A549 (cell line): ENCODE data around the gene MCTP1. TPM values are rescaled to one million over a fixed set of nuclear protein-coding genes. Genes with fewer than 3 reads are reported as not detected.

Experiments used
- ATAC-seq, 2 experiments: fragments of 200-7000 bp in 1 of 2; fragments of >200 bp in 1 of 2; cut with Nextera tagmentation in 1 of 2; cut with Tn5 transposase in 1 of 2; 3 replicates each; pipeline versions ENCODE4 v1.8.0 to v1.9.1; 2018 to 2020; ENCODE audit warnings: mild to moderate bottlenecking in 1 of 2, moderate library complexity in 1 of 2
- CTCF ChIA-PET: fragments of 300-600 bp; sonication (Branson Sonifier 250); formaldehyde crosslinking; extraction: SDS; loops from one replicate; lab custom pipeline; 2021; ENCODE audit warnings: antibody characterized with exemption, inconsistent platforms; lab: Yijun Ruan, JAX
- POLR2A ChIA-PET: fragments of 350-600 bp; formaldehyde crosslinking; extraction: SDS; loops from one replicate; lab custom pipeline; 2021; ENCODE audit warnings: antibody characterized with exemption, inconsistent platforms; lab: Yijun Ruan, JAX
- DNase-seq, 2 experiments: peaks; one replicate each; pipeline versions ENCODE4 v3.0.0 to v3.0.0-alpha.2; 2011 to 2016; ENCODE audit warnings: low read depth in 1 of 2, low spot score in 1 of 2
- FAIRE-seq: peaks from 2 replicates; lab custom pipeline; 2011; peaks lifted over from hg19 to GRCh38; lab: Jason Lieb, UNC
- H3K27ac ChIP-seq, 2 experiments: fragments of >200 bp; sonication (Bioruptor Twin); formaldehyde crosslinking; 3 replicates each; pipeline ENCODE4 v1.5.1; 2016 to 2017
- H3K4me1 ChIP-seq: fragments of >200 bp; sonication (Bioruptor Twin); formaldehyde crosslinking; 3 replicates; pipeline ENCODE4 v1.6.1; 2016
- H3K4me2 ChIP-seq: fragments of >200 bp; sonication (Bioruptor Twin); formaldehyde crosslinking; 3 replicates; pipeline ENCODE4 v1.6.1; 2016
- H3K4me3 ChIP-seq: fragments of >200 bp; sonication (Bioruptor Twin); formaldehyde crosslinking; 3 replicates; pipeline ENCODE4 v1.5.1; 2016
- H3K9me3 ChIP-seq: fragments of >200 bp; sonication (Bioruptor Twin); formaldehyde crosslinking; 3 replicates; pipeline ENCODE4 v1.6.1; 2016
- CBX8 ChIP-seq: fragments of 200-600 bp; sonication (generic); IDR thresholded peaks from 2 replicates; pipeline ENCODE4 v1.6.1; 2016
- CHD4 ChIP-seq: fragments of 200-600 bp; sonication (generic); IDR thresholded peaks from 2 replicates; pipeline ENCODE4 v1.6.1; 2016; ENCODE audit warnings: antibody characterized with exemption, mild to moderate bottlenecking, borderline replicate concordance
- FOSB ChIP-seq: fragments of 250-450 bp; sonication (Bioruptor Pico); IDR thresholded peaks from 2 replicates; pipeline ENCODE4 v1.5.0; 2020; ENCODE audit warnings: mild to moderate bottlenecking, moderate library complexity
- FOSL2 ChIP-seq, 2 experiments: fragments of 450-650 bp in 1 of 2; fragments of >200 bp in 1 of 2; sonication (Bioruptor Twin) in 1 of 2; formaldehyde crosslinking; IDR thresholded peaks; 2 replicates each; pipeline versions ENCODE4 v1.5.0 to v1.6.1; 2016 to 2020; ENCODE audit warnings: mild to moderate bottlenecking in 1 of 2, moderate library complexity in 1 of 2
- HOXB5 ChIP-seq: fragments of 250-450 bp; sonication (Bioruptor Pico); IDR thresholded peaks from 2 replicates; pipeline ENCODE4 v1.5.0; 2020; ENCODE audit warnings: mild to moderate bottlenecking, moderate library complexity
- MAZ ChIP-seq: fragments of 150-350 bp; IDR thresholded peaks from 2 replicates; pipeline ENCODE4 v1.6.1; 2014; ENCODE audit warnings: antibody characterized with exemption, low read depth, low read length, borderline replicate concordance
- NPAS2 ChIP-seq: fragments of 250-450 bp; sonication (Bioruptor Pico); IDR thresholded peaks from 2 replicates; pipeline ENCODE4 v1.8.0; 2022; ENCODE audit warnings: mild to moderate bottlenecking, moderate library complexity, borderline replicate concordance
- POLR2A ChIP-seq: IDR thresholded peaks from 2 replicates; pipeline ENCODE4 v1.6.1; 2012; ENCODE audit warnings: mild to moderate bottlenecking, low read length
- POLR2AphosphoS2 ChIP-seq: conservative IDR thresholded peaks from 2 replicates; pipeline ENCODE4 v1.6.1; 2012; ENCODE audit warnings: low read length, improper control_type of control experiment, inconsistent platforms
- RAD21 ChIP-seq, 2 experiments: fragments of >200 bp in 1 of 2; sonication (Bioruptor Twin) in 1 of 2; formaldehyde crosslinking in 1 of 2; IDR thresholded peaks in 1 of 2; conservative IDR thresholded peaks in 1 of 2; 2 replicates in 1 of 2; 3 replicates in 1 of 2; pipeline ENCODE4 v1.6.1; 2012 to 2018; ENCODE audit warnings: inconsistent platforms in 1 of 2
- RNF2 ChIP-seq: fragments of 200-600 bp; sonication (generic); IDR thresholded peaks from 2 replicates; pipeline ENCODE4 v1.6.1; 2016; ENCODE audit warnings: low read depth, mild to moderate bottlenecking, antibody characterized with exemption, moderate library complexity, borderline replicate concordance
- TFCP2L1 ChIP-seq: fragments of 250-450 bp; sonication (Bioruptor Pico); IDR thresholded peaks from 2 replicates; pipeline ENCODE4 v1.5.0; 2021; ENCODE audit warnings: mild to moderate bottlenecking
- ZFP36 ChIP-seq: fragments of 450-650 bp; IDR thresholded peaks from 2 replicates; pipeline ENCODE4 v1.6.1; 2014; ENCODE audit warnings: borderline replicate concordance; ENCODE audit not compliant: partially characterized antibody
- WGBS: methylation state at CpG from one replicate; pipeline ENCODE4 v1.1.6; 2017; ENCODE audit errors: missing lambda C conversion rate; 5-methylcytosine and 5-hydroxymethylcytosine counted together
- polyA plus RNA-seq, 4 experiments: library from polyadenylated mRNA; depleted of rRNA in 3 of 4; stranded (reverse); fragments of >200 nt; fragmentation: RNase III in 1 of 4; extraction: RNeasy Plus Mini Kit Qiagen cat#74134 plus additional on column Dnase treatment in 1 of 4; gene quantifications; 2 replicates in 3 of 4; 3 replicates in 1 of 4; pipeline ENCODE4 v1.2.3, GENCODE V29; 2011 to 2017
- TF ChIP-seq, protein P1 (sequence below): fragments of 150-350 bp; IDR thresholded peaks from 2 replicates; pipeline ENCODE4 v1.6.1; 2014; ENCODE audit warnings: low read depth, mild to moderate bottlenecking, low read length
- TF ChIP-seq, protein P2 (sequence below): fragments of >200 bp; sonication (Bioruptor Twin); formaldehyde crosslinking; IDR thresholded peaks from 3 replicates; pipeline ENCODE4 v1.6.1; 2016
- TF ChIP-seq, protein P3 (sequence below): fragments of 200-600 bp; sonication (generic); IDR thresholded peaks from 2 replicates; pipeline ENCODE4 v1.6.1; 2016; ENCODE audit warnings: antibody characterized with exemption, mild to moderate bottlenecking, moderate library complexity
- TF ChIP-seq, protein P4 (sequence below): fragments of 250-450 bp; sonication (Bioruptor Pico); IDR thresholded peaks from 2 replicates; pipeline ENCODE4 v1.5.0; 2020; ENCODE audit warnings: low read depth, mild to moderate bottlenecking, moderate library complexity

The MCTP1 gene
- polyA plus RNA-seq, 2 of the 4 experiments (the other 2 are of a cell fraction) = 5.4 to 6.9 TPM

DNA sequence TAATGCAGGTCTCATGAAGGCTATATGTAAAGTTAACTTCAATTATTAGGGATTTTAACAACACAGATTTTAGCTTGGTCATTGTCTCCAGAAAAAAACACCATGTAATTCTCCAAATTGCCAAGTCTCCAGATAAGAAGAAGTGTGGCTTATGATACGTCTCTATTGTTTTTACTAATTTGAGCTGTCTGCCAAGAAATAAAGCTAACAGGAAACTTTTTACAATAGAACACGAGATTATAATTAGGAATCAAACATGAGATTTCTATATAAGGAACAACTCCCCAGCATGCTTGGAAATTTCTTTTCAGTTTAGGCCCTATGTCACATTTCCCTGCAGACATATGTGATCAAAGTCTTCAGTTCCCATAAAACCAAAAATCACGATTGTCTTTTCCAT is 142.7 kb downstream of the MCTP1 start:
- no peak for ATAC-seq
- H3K4me2 ChIP-seq = no peak overlapping the region
- TF ChIP-seq POLR2A (no peak), NPAS2 (CRISPR knock-in tag) (no peak), ZFP36 (no peak), RNF2 (no peak), CBX8 (no peak), FOSL2 (IDR thresholded peaks at IDR 0.05) (no peak), FOSL2 (CRISPR knock-in tag; IDR thresholded peaks at IDR 0.05) (no peak)
- TF ChIP-seq, protein P1, sequence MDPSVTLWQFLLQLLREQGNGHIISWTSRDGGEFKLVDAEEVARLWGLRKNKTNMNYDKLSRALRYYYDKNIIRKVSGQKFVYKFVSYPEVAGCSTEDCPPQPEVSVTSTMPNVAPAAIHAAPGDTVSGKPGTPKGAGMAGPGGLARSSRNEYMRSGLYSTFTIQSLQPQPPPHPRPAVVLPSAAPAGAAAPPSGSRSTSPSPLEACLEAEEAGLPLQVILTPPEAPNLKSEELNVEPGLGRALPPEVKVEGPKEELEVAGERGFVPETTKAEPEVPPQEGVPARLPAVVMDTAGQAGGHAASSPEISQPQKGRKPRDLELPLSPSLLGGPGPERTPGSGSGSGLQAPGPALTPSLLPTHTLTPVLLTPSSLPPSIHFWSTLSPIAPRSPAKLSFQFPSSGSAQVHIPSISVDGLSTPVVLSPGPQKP = no peak
- TF ChIP-seq, protein P2, sequence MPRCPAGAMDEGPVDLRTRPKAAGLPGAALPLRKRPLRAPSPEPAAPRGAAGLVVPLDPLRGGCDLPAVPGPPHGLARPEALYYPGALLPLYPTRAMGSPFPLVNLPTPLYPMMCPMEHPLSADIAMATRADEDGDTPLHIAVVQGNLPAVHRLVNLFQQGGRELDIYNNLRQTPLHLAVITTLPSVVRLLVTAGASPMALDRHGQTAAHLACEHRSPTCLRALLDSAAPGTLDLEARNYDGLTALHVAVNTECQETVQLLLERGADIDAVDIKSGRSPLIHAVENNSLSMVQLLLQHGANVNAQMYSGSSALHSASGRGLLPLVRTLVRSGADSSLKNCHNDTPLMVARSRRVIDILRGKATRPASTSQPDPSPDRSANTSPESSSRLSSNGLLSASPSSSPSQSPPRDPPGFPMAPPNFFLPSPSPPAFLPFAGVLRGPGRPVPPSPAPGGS = no peak
- TF ChIP-seq, protein P3, sequence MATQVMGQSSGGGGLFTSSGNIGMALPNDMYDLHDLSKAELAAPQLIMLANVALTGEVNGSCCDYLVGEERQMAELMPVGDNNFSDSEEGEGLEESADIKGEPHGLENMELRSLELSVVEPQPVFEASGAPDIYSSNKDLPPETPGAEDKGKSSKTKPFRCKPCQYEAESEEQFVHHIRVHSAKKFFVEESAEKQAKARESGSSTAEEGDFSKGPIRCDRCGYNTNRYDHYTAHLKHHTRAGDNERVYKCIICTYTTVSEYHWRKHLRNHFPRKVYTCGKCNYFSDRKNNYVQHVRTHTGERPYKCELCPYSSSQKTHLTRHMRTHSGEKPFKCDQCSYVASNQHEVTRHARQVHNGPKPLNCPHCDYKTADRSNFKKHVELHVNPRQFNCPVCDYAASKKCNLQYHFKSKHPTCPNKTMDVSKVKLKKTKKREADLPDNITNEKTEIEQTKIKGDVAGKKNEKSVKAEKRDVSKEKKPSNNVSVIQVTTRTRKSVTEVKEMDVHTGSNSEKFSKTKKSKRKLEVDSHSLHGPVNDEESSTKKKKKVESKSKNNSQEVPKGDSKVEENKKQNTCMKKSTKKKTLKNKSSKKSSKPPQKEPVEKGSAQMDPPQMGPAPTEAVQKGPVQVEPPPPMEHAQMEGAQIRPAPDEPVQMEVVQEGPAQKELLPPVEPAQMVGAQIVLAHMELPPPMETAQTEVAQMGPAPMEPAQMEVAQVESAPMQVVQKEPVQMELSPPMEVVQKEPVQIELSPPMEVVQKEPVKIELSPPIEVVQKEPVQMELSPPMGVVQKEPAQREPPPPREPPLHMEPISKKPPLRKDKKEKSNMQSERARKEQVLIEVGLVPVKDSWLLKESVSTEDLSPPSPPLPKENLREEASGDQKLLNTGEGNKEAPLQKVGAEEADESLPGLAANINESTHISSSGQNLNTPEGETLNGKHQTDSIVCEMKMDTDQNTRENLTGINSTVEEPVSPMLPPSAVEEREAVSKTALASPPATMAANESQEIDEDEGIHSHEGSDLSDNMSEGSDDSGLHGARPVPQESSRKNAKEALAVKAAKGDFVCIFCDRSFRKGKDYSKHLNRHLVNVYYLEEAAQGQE = no peak
- no peak overlapping the region for H3K4me3 ChIP-seq
- no peak for DNase-seq
- no peak for FAIRE-seq
- 37% methylated on average over 3 of the region's 3 CpGs for WGBS
- no peak overlapping the region for H3K27ac ChIP-seq
- H3K4me1 ChIP-seq = no peaks in the 10 kb centered on the region
- H3K9me3 ChIP-seq = no peaks in the 10 kb centered on the region
- ChIA-PET CTCF (no interaction called here), POLR2A (no interaction called here)

DNA sequence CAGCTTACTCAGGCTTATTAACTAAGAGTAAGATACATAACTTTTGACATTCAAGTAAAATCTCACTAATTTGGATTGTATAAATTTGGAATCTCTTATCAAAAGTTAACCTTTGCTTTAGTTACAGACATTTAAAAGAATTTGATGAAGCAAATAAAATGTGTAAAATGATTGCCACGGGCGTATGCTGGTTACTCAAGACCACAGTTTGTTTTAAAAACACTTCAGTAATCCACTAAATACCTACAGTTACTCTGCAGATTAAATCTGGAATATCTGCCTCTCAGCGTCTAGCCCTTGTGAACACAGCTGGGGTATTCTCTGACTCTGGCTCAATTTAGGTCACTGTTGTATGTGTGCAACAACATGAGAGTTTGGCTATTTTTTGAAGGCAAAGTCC is 143.8 kb downstream of the MCTP1 start:
- DNase-seq (no peak), FAIRE-seq (no peak), ATAC-seq (no peak)
- TF ChIP-seq TFCP2L1 (CRISPR knock-in tag) = no peak
- no peak for TF ChIP-seq MAZ
- TF ChIP-seq, protein P4, sequence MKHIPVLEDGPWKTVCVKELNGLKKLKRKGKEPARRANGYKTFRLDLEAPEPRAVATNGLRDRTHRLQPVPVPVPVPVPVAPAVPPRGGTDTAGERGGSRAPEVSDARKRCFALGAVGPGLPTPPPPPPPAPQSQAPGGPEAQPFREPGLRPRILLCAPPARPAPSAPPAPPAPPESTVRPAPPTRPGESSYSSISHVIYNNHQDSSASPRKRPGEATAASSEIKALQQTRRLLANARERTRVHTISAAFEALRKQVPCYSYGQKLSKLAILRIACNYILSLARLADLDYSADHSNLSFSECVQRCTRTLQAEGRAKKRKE (CRISPR knock-in tag) = no peak
- no peak for TF ChIP-seq FOSB
- TF ChIP-seq CHD4 = no peak
- TF ChIP-seq RAD21 (conservative IDR thresholded peaks at IDR 0.05 in 1 of 2, IDR thresholded peaks at IDR 0.05 in 1 of 2) = no peak
- TF ChIP-seq POLR2AphosphoS2 = no peak
- no peak for TF ChIP-seq RNF2
- no peak for TF ChIP-seq HOXB5
- Histone ChIP-seq H3K27ac (no peak overlapping the region), H3K4me2 (no peak overlapping the region), H3K4me1 (no peaks in the 10 kb centered on the region), H3K4me3 (no peak overlapping the region), H3K9me3 (no peaks in the 10 kb centered on the region)
- WGBS = 9% methylated on average over 3 of the region's 3 CpGs
- CTCF ChIA-PET = no interaction called here
- POLR2A ChIA-PET = no interaction called here
